GM18520 (cell line): ENCODE data around the gene ENGASE.

Experiments used
- ATAC-seq: cut with Tn5 transposase; IDR thresholded peaks from one replicate; pipeline ENCODE4 v1.9.1; 2021; ENCODE audit not compliant: unreplicated experiment

The ENGASE gene

DNA sequence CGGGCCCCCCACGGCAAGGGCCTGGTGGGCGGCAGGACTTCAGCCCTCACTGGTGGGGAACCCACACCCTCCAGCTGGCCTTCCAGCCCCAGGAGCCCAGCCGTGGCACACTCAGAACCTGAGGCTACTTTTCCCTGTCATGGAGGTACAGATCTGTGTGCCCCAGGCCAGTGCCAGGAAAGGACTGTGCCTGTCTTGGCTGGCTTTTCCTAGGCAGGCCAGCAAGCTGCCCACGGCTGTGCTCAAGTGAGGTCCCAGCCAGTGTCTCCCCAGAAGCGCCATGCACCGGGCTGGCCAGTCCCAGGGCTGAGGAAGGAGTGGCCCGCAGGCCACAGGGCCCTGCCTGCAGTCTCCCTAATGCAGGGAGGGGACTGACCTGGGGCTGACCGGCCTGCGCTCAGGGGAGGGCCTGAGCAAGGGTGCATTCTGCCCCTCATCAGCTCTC is 16.6 kb downstream of the ENGASE start:
- ATAC-seq, result no peak

DNA sequence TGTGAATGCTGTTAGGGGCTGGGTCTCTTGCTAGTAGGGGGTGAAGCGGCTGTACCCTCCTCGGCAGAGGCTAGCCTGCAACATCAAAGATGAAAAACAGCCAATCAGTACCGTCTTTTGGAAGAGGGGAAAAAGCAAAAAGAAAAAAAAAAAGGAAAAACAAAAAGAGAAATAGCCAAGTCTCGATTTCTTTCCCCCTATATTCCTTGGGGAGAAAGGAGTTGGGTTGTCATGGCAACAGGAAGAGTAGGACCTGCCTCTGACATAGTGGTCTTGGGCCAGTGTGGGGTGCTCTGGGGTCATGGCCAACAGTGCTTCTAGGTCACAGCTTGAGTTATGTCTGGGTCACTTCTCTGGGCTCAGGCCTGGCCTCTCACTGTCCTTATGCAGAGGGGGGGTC is 17.9 kb downstream of the ENGASE start:
- no peak for ATAC-seq

DNA sequence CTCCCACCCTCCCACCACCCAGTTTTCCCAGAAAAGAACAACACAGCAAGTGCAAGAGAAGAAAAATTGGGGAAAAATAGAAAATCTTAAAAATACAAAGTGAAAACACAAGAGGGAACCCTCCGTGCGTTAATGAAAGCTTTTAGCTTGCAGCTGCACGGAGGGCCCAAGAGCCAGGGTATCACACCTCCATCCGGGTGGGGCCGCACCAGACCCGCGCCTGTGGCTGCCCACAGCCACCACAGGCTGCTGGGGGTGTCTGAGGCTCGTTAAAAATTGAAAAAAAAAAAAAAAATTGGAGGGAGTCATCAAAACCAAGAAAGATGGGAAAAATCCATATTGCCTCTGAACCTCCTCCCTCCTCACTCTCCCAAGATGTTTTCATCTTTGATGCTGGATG is 18.6 kb downstream of the ENGASE start:
- ATAC-seq, result no peak

DNA sequence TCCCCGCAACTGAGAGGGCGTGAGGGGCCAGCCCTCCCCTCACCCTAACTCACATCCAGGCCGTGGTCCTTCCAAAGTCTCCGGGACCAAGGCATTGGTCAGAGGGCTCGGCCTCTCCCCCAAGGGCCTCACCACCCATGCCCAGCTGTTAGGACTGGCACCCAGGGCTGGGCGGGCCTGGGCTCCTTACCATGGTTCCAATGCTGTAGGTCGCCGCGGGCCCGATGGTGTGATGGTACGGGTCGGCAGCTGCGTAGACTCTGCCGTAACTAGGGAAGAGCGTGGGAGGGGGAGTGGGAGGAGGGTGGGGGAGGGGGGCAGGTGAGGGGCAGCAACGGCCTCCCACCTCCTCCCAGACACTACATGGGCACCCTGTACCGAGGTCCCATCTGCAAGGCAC is 19.6 kb downstream of the ENGASE start:
- ATAC-seq, result no peak

DNA sequence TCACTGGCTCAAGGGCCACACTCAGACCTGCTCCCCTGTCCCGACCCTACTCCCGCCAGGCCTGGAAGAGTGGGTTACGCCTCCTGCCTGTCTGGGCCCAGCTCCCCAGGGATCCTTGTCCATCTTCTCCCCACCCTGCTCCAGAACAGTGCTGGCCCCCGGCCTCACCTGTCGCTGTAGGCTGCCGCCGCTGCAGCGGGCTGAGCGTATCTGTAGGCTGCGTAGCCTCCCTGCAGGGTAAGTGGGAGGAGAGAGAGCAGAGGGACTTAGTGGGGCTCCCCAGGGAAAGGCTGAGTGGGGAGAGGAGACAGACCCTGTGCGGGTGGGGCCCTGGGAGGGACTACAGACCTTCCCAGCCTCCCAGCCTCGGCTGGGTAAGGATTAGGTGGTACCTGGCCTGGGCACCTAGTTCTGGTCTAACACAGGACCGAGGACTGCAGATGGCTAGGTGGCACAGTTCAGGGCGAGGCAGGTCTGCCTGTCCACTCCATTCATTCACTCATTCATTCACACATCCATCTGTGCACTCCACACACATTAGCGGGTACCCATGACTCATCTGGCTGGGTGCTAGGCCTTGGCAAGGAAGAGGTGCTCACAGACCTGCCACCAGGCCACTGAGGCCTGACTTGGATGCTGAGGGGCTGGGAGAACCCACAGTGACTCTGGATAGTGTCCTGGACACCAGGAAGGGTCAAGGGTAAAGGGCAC is 20.9 kb downstream of the ENGASE start:
- ATAC-seq, result no peak

DNA sequence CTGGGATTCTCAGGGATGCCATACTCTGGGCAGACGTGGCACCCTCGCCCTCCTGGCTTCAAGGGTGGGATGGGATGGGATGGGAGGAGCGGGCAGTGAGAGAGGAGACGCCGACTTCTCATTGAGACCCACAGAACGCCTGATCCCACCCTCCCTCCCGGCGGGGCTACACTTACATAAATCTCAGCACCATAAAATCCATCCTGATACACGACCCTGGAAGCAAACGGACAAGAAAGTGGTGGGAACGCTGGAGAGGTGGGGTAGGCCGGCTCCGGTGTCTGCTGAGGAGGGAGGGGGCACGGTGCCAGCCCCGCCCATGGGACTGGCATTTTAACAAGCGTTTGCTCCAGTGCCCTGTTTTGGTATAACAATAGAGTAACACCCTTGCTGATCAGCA is 21.9 kb downstream of the ENGASE start:
- ATAC-seq, result no peak

DNA sequence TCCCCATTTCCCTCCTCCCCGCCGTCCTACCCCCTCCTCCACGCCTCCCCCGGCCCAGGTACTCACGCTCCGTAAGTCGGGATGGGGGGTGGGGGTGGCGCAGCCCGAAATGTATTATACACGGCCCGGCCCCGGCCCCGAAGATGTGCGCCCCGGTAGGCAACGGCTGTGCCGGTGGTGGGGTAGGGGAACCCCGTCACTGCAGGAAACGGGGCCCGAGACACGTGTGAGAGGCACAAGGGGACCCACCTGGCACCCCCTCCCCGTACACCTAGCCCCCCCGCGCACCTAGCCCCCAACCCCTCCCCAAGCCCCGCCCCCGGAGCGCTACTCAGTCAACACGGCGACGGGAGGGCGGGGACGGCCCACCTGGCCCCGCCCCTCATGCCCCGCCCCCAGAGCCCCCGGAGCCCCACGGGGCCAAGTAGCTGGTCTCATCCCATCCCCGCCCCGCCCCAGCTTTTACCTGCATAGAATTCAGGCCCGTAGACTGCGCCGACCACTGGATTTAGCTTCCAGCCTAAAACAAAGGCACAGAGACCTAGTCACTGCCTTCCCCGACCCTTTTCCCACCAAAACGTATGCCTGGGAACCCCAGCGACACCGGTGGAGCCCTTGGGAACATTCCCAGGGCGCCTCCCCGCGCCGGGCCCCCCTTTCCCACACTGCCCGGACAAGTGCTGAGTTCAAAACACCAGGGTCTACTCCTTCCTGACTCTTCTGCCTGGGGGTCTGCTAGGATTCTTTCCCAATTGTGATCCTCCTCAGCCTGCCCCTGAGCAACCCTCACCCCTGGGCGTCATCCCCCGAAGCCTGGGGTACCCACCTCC is 22.8 kb downstream of the ENGASE start:
- ATAC-seq, result no peak

DNA sequence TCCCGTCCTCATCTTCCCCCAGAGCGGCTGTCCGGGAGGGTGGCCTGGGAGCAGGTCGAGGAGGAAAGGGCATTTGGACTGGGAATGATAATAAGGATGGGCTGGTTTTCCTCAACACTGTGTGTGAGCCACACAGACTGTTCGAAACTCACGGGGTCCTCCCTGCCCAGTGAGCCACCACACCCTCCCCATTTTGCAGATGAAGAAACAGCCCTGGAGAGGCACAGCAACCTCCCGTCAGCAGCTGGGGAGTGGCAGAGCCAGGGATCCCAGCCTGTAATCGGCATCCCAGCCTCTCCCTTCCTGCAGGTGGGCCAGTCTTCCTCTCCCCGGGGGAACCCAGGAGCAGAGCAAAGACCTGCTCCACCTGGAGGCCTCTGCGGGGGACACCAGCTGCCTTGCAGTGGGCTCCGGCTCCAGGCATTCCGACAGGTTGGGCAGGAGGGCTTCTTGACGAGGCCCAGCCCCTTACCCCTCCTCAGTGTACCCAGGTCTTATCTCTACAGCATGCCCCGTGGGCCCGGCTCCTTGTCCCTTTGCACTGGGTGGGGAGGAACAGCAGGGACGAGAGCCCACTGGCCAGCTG is 23.8 kb downstream of the ENGASE start:
- ATAC-seq, result no peak

DNA sequence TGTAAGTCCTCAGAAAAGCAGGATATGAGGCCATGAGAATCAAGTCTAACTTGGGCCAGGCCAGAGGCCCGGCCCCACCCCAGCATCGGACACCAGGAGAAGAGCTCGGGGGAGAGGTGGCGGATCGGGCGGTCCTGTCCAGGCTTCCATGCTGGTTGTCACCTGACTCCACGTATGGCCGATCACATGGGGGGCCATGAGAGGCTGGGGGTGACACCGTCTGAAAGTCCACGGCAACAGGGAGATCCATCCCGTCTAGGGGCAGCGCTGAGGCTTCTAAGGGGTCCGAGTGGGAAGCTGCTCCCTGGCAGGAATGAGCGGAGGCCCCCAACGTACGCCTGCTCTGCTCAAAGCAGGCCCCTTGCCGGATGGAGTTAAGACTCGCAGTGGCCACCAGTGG is 25.8 kb downstream of the ENGASE start:
- ATAC-seq, result no peak

DNA sequence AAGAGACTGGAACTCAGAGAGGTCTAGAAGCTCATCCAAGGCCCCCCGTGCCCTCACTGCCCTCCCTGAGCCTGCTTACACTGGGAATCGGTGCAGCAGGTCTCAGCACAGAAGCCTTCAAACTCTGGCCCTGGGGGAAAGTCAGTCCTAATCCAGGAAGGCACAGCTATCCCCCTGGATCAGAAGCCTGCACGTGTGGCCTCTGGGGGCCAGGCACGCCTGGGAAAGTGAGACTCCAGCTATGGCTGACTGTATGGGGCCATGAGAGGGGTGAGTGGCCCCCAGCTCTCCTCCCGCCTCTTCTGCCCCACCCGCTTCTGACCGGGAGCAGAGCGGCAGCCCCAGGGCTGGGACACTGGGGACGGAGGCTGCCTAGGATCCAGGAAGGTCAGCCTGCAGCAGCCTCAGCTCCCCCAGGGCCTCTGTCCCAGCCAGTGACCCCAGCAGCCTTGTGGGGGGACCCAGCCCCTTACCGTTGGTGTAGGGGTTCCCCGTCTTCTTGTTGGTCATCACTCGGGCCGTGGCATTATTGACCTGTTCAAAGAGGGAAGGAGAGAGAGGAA is 26.6 kb downstream of the ENGASE start:
- ATAC-seq, result no peak

DNA sequence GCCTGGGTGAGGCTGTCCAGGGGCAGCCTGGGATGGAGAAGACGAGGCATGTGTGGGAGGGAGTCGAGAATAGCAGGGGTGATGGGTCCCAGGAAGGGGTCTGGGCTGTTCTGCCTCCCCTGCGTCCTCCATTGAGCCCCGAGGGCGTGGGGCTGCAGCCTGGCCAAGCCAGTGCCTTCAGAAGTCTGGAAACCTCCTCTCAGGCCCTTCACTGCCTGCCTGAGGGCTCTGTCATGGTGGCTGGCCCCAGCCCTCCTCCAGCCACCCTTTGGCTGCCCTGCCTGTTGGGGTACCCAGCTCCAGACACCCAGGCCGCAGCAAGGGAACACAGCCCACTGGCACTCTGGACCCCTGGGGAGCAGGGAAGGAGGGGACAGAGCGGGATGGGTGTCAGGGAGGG is 27.6 kb downstream of the ENGASE start:
- ATAC-seq, result no peak

DNA sequence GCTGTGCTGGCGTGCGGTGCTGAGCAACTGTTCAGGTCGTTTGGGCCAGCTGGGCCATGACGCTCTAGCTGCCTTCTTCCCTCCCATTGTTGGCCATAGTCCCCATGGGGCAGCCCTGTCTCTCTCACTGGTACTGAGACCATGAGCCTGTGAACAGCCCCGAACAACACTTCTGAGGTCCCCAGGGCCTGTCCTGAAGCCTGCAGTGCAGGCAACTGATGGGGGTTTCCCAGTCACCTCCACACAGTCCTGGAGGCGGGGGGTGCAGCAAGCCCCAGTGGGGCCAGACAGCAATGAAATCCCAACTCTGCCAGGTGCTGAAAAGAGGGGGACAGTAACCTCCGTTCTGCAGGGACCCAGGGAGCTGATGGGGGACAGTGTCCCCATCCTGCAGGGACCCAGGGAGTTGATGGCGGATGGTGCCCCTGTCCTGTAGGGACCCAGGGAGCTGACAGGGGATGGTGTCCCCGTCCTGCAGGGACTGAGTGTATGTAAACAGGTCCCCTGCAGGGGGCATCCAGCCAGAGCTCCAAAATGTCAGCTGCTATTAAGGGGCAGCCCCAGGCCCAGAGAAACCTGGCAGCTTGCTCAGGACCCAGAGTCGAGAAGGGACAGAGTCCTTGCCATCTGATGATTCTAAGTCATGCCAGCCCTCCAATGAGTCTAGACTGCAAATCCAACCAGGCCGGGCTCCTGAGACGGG is 30.4 kb downstream of the ENGASE start:
- no peak for ATAC-seq

DNA sequence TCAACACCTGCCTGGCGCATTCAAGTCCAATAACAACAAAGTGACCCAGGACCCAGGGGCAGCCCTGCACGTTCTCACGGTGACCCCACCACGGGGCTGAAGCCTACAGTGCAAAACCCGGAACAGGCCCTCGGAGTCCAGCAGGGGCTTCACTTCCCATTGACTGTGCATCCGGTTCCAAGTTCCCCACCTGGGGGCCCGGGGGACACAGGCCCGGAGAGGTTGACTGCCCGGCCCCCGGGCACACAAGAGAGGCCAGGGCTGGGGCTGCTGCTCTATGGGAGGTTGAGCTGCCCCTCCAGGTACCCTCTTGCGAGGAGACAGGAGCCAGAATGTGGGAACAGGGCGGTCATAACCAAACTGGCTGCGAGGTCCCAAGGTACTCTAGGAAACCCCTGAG is 31.3 kb downstream of the ENGASE start:
- ATAC-seq, result no peak

DNA sequence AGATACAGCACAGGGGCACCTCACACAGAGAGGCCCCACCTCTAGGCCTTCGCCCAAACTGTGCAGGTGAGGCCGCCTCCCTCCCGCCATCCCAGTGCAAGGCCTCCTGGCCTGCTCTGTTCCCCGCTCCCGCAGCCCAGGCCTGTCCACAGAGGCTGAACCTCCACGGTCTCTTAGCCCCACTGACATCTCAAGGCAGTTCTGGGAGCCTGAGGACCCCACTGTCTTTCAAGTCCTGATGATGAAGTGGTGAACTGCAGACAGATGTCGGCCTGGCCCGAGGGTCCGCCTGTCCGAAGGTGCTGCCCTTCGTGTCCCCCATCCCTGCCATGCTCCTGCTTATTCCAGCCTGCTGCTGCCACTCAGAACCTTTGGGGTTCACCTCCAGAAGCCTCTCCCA is 32.3 kb downstream of the ENGASE start:
- no peak for ATAC-seq

DNA sequence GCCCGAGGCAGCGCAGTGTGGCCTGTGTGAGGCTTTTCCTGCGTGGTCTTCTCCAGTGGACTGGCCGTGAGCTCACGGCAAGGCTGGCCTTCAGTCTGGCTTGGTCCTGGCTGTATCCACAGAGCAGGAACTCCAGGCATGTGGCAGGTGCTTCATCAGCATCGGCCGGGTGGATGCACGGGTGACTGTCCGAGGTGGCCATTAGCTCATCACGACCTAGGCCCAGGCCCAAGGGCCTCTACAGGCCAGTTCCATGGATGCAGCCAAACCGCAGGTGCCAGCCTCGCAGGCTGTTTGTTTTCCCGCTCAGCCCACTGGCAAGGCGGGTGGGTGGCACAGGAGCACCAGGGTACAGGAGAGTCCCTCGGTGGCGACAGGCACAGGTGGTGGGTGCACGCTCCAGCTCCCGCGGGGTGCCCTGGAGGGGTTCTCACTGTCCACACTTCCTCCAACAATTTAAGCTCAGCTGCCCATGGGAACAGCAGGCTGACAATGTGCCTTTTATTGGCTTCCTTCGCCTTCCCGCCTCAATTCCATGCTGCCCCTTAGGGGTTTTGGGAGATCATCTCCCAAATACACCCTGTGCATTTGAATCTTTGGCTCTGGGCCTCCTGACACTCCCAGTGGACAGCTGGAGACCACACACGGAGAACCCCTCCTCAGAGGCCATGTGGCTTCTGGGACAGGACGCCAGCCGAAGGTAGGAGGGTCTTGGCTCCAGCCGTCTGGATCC is 33.0 kb downstream of the ENGASE start:
- no peak for ATAC-seq

DNA sequence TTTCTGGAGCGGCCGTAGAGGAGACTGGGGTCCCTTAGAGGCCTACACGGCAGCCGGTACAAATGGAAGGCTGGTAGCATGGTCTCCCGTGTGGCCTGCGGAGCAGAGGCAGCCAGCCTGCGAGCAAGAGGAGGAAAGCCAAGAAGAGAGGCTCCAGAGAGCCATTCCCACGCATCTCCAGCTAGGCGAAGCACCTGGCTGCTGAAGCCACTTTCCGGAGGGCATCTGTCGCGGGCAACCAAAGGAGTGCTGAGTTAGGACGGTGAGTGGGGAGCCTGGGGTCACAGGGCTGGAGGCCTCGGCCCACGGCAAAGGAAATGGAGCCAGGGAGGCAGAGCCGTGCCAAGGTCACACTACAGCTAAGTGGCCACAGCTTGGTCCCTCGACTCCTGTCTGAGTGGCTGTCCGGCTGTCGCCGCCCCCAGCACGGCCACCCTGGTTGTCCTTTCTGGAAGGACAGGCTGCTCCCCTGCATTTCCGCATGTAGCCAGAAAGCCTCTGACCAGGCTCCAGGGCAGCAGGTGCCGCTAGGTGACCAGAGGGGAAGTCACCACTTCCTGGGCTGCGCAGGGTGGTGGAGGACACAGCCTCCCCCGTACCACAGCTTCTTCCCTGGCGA is 33.7 kb downstream of the ENGASE start:
- no peak for ATAC-seq

DNA sequence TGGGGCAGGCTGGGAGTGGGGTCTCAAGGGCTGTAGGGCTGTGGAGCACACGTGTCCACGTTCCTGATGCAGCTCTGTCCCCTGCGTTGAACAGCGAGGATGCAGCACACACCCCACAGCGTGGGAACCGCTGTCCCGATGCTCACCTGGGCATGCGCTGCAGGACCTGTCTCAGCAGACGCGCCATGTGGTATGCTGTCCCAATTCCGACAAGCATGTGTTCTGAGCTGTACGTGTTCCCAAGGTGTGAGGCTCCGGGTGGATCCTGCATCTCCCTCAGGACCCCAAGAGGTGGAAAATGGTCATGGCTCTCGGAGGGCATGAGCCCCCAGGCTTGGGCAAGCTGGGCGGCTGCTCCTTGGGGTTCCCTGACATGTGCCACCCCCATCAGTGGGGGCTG is 34.2 kb downstream of the ENGASE start:
- ATAC-seq, result no peak

DNA sequence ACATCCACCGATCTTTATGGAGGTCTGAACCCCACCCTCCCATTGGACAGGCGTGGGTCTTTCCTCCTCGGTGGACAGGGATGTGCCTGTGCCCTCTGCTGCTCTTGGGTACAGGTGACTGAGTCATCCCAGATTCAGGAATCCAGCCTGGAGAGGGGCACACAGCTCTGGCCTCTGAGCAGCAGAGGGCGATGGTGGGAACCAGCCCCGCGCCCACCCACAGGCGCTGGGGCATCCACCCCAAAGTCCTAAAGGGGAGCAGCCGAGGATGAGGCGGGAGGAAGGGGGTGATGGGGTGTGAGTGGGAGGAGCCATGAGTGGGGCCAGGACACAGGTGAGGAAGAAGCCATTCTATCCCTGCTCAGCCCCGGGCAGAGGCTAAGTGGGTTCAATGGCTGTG is 35.0 kb downstream of the ENGASE start:
- ATAC-seq, result no peak

DNA sequence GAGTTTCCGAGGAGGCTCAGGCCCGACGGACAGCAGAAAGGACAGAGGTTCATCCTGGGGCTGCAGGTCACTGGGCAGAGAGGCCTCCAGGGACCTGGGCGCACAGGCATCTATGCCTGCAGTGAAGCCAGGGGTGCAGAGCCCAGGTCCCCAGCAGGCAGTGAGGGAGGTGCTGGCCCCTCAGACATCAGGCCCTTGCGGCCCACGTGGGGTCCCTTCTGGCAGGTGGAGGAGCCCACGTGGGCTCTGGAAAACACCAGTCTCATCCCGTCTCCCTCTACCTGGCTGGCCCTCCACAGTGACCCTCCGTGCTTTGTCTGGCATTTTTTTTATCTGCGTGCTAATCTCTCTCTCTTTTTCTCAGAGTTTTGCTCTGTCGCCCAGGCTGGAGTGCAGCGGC is 36.5 kb downstream of the ENGASE start:
- no peak for ATAC-seq

DNA sequence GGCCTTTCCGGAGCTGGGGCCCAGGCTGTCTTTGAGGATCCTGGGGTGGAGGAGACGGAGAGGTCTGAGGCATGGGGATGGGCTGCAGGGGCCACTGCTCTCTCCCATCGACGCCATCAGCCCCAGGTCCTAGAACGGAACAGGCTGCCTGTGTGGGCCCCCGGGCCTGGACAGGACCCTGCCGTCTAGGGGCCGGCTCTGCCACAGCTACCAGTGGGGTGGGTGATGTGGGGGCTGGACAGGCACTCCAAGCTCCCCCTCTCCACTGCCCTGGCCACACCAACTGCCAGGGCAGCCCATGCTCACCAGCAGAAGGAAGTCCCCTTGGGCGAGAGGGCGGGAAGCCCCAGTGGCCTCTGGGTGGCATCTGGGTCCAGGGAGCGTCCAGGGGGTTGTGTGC is 37.8 kb downstream of the ENGASE start:
- ATAC-seq, result no peak
